Right atrium auricular region (tissue), 2 donors: ENCODE data around the gene CDK5RAP2. TPM values are rescaled to one million over a fixed set of nuclear protein-coding genes. Genes with fewer than 3 reads are reported as not detected.
"Not testable (repeated sequence)": the region's sequence is repeated elsewhere in the genome, so short reads cannot be mapped to it uniquely, and the experiment has no call there.

ENCODE experiments used
- DNase-seq: peaks from one replicate; pipeline ENCODE4 v3.0.0-alpha.2; 2019; ENCODE audit warnings: low spot score
- H3K27ac ChIP-seq, 2 donors: fragments of 200-600 bp; sonication (generic); 1 replicate in 1 of 2; 2 replicates in 1 of 2; pipeline ENCODE4 v1.5.1; 2016 to 2019
- H3K27me3 ChIP-seq, 2 donors: fragments of 200-600 bp; sonication (generic); one replicate each; pipeline versions ENCODE4 v1.5.1 to v1.6.0; 2017 to 2019
- H3K36me3 ChIP-seq: fragments of 200-600 bp; sonication (generic); one replicate; pipeline ENCODE4 v1.5.1; 2016
- H3K4me1 ChIP-seq, 2 donors: fragments of 200-600 bp; sonication (generic); one replicate each; pipeline versions ENCODE4 v1.5.1 to v1.6.0; 2017 to 2019
- H3K4me3 ChIP-seq, 2 donors: fragments of 200-600 bp; sonication (generic); 1 replicate in 1 of 2; 2 replicates in 1 of 2; pipeline ENCODE4 v1.5.1; 2017 to 2019; ENCODE audit warnings: mild to moderate bottlenecking in 1 of 2, moderate library complexity in 1 of 2
- H3K9me3 ChIP-seq, 2 donors: fragments of 200-600 bp; sonication (generic); one replicate each; pipeline ENCODE4 v1.5.1; 2019
- total RNA-seq, 2 donors: library from RNA; depleted of rRNA; stranded (reverse); fragments of >200 nt; gene quantifications; one replicate each; pipeline ENCODE4 v1.1.0, GENCODE V29; 2016
- TF ChIP-seq, protein P1 (sequence below), 2 donors: fragments of 200-600 bp; sonication (generic); IDR thresholded peaks; one replicate each; pipeline ENCODE4 v1.5.1; 2019; ENCODE audit warnings: antibody characterized with exemption in 2 of 2

CDK5RAP2 gene
- total RNA-seq, 2 donors from 2014 or later, result 36.7 to 40.4 TPM

DNA sequence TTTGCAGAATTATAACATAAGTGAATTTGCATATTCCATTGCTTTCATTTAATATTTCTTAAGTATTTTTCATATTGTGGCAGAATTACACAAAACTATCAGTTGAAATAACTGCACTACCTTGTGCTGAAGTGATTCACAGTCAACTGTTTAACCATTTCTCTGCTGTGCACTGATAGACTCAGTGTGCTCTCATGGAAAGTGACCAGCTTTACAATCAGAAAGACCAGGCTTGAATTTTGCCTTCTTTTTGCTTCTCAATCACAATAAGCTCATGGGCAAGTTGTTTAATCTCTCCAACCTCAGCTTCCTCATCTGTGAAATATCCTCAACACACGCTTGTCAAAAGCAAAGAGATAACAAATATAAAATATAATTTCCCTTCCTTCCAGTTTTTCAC lies 18.3 kb downstream of the CDK5RAP2 start:
- DNase-seq, result no peak
- TF ChIP-seq, protein P1, sequence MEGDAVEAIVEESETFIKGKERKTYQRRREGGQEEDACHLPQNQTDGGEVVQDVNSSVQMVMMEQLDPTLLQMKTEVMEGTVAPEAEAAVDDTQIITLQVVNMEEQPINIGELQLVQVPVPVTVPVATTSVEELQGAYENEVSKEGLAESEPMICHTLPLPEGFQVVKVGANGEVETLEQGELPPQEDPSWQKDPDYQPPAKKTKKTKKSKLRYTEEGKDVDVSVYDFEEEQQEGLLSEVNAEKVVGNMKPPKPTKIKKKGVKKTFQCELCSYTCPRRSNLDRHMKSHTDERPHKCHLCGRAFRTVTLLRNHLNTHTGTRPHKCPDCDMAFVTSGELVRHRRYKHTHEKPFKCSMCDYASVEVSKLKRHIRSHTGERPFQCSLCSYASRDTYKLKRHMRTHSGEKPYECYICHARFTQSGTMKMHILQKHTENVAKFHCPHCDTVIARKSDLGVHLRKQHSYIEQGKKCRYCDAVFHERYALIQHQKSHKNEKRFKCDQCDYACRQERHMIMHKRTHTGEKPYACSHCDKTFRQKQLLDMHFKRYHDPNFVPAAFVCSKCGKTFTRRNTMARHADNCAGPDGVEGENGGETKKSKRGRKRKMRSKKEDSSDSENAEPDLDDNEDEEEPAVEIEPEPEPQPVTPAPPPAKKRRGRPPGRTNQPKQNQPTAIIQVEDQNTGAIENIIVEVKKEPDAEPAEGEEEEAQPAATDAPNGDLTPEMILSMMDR (IDR thresholded peaks at IDR 0.05), result no peak
- no peaks in the 10 kb centered on the region for H3K27me3 ChIP-seq
- no peak overlapping the region for H3K27ac ChIP-seq
- H3K4me3 ChIP-seq, result no peak overlapping the region
- no peaks in the 10 kb centered on the region for H3K9me3 ChIP-seq
- H3K4me1 ChIP-seq, result no peaks in the 10 kb centered on the region
- H3K36me3 ChIP-seq, result peaks cover 35% of the 10 kb centered on the region

DNA sequence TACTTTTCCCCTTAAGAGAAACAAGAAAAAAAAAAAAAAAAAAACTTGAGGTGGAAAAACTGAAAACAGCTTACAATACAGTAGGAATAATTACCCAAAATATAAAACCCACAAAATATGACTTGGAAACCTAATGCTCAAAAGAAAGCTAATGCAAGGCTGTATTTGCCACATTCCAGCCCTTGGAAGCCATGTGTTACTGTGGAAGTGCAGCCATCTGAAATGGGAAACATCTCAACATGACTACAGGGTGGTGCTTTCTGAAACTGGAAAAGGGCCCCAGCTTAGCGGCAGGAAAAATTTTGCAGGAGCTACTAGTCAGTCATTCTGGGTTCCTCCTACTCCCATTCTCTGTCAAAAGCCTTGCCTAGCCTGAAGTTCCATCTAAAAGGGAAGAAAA lies 20.4 kb downstream of the CDK5RAP2 start:
- Histone ChIP-seq H3K9me3 (no peaks in the 10 kb centered on the region), H3K27ac (no peak overlapping the region), H3K4me3 (no peak overlapping the region), H3K36me3 (peaks cover 17% of the 10 kb centered on the region), H3K4me1 (no peaks in the 10 kb centered on the region), H3K27me3 (no peaks in the 10 kb centered on the region)
- TF ChIP-seq, protein P1 (IDR thresholded peaks at IDR 0.05), result no peak
- no peak for DNase-seq

DNA sequence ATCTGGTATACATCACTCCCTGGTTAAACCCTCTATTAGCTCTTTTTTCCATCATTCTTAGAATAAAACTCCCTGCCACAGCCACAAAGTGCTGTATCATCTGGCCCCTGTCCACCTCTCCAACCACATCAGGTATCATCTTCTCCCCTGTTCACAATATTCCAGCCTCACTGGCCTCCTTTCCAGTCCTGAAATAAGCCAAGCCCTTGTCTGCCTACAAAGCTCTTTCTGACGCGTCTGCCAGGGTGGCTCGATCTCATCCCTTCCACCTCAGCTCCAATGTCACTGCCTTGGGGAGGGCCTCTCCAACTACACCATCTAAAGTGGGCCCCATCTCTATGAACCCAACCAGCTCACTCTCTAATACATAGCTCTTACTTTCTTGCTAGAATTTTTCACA lies 21.5 kb downstream of the CDK5RAP2 start:
- Histone ChIP-seq H3K9me3 (no peaks in the 10 kb centered on the region), H3K27ac (no peak overlapping the region), H3K27me3 (no peaks in the 10 kb centered on the region), H3K4me1 (no peaks in the 10 kb centered on the region), H3K36me3 (peaks cover 6% of the 10 kb centered on the region), H3K4me3 (no peak overlapping the region)
- no peak for DNase-seq
- TF ChIP-seq, protein P1 (IDR thresholded peaks at IDR 0.05), result no peak

DNA sequence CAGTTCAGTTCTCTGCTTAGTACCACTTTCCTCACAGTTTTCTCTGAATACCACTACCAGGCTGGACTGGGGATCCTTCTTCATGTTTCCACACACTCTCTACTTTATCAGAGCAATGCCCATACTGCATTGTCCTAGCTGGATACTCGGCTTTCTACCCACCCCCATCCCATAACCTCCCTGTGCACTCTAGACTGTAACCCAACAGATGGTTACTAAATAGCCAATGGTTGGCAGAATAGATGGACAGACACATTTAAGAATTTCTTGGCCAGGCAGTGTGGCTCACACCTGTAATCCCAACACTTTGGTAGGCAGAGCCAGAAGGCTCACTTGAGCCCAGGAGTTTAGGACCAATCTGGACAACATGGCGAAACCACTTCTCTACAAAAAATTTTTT lies 22.8 kb downstream of the CDK5RAP2 start:
- H3K27ac ChIP-seq, result no peak overlapping the region
- peaks cover 4% of the 10 kb centered on the region for H3K36me3 ChIP-seq
- no peaks in the 10 kb centered on the region for H3K27me3 ChIP-seq
- H3K9me3 ChIP-seq, result no peaks in the 10 kb centered on the region
- no peak for DNase-seq
- H3K4me1 ChIP-seq, result no peaks in the 10 kb centered on the region
- TF ChIP-seq, protein P1 (IDR thresholded peaks at IDR 0.05), result no peak
- H3K4me3 ChIP-seq, result no peak overlapping the region

DNA sequence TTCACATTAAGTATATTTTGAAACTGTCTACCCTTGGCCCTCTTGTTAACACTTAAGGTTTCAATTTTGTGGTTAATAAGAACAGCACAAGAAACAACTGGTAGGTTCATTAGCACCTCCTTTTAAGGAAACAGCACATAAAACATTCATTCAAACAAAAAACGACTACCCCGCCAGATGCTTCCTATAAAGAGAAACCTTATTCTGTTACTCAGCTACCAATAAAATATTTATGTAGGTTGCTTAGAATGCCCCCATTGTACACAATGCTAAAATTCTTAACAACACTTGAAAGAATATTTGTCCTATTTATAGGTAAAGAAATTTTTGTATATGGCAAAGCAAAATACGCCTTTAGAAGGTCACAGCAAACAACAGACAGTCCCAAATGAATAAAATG lies 23.2 kb downstream of the CDK5RAP2 start:
- TF ChIP-seq, protein P1 (IDR thresholded peaks at IDR 0.05), result no peak
- Histone ChIP-seq H3K36me3 (peaks cover 4% of the 10 kb centered on the region), H3K27ac (no peak overlapping the region), H3K9me3 (no peaks in the 10 kb centered on the region), H3K4me3 (no peak overlapping the region), H3K27me3 (no peaks in the 10 kb centered on the region), H3K4me1 (no peaks in the 10 kb centered on the region)
- no peak for DNase-seq

DNA sequence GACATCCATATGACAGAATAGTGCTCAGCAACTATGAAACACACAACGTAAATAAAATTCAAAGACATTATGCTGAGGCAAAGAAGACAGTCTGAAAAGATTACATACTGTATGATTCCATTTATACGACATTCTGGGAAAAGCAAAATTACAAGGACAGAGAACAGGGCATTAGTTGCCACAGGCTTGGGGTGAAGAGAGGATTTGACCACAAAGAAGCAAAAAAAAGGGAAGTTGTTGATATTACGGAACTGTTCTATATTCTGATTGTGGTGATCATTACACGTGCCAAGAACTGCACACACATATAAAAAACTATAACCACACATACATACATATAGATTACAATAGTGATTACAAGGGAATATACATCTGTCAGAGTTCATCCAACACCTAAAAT lies 24.1 kb downstream of the CDK5RAP2 start:
- Histone ChIP-seq H3K27me3 (no peaks in the 10 kb centered on the region), H3K4me3 (no peak overlapping the region), H3K9me3 (no peaks in the 10 kb centered on the region), H3K36me3 (peaks cover 4% of the 10 kb centered on the region), H3K27ac (no peak overlapping the region), H3K4me1 (no peaks in the 10 kb centered on the region)
- TF ChIP-seq, protein P1 (IDR thresholded peaks at IDR 0.05), result no peak
- DNase-seq, result no peak

DNA sequence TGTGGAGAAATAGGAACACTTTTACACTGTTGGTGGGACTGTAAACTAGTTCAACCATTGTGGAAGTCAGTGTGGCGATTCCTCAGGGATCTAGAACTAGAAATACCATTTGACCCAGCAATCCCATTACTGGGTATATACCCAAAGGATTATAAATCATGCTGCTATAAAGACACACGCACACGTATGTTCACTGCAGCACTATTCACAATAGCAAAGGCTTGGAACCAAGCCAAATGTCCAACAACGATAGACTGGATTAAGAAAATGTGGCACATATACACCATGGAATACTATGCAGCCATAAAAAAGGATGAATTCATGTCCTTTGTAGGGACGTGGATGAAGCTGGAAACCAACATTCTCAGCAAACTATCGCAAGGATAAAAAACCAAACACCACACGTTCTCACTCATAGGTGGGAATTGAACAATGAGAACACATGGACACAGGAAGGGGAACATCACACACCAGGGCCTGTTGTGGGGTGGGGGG lies 27.7 kb downstream of the CDK5RAP2 start:
- peaks cover 34% of the 10 kb centered on the region for H3K36me3 ChIP-seq

More for the DNA sequence above, 27.7 kb downstream of the CDK5RAP2 start:
- H3K9me3 ChIP-seq, H3K27ac ChIP-seq, H3K4me1 ChIP-seq, H3K4me3 ChIP-seq, H3K27me3 ChIP-seq, DNase-seq: not testable (repeated sequence)
